Trophoblast cell (in vitro differentiated cells and primary cell): ENCODE data around the gene XXYLT1.

Source experiments
- DNase-seq, 2 donors: peaks; one replicate each; pipeline ENCODE4 v3.0.0-alpha.2; 2016
- H2AFZ ChIP-seq: 2 replicates; pipeline ENCODE4 v1.6.1; 2013; ENCODE audit warnings: low read length, moderate library complexity, mild to moderate bottlenecking; ENCODE audit not compliant: insufficient read depth, poor library complexity
- H2AK5ac ChIP-seq: 2 replicates; pipeline ENCODE4 v1.6.1; 2013; ENCODE audit warnings: mild to moderate bottlenecking, low read length
- H2BK120ac ChIP-seq: 2 replicates; pipeline ENCODE4 v1.6.1; 2013; ENCODE audit warnings: low read length, mild to moderate bottlenecking, moderate library complexity; ENCODE audit not compliant: insufficient read depth, poor library complexity
- H2BK12ac ChIP-seq: 2 replicates; pipeline ENCODE4 v1.6.1; 2013; ENCODE audit warnings: mild to moderate bottlenecking, low read length, moderate library complexity
- H2BK5ac ChIP-seq: 2 replicates; pipeline ENCODE4 v1.6.1; 2013; ENCODE audit warnings: low read length, low read depth, moderate library complexity, mild to moderate bottlenecking; ENCODE audit not compliant: poor library complexity
- H3K14ac ChIP-seq: 2 replicates; pipeline ENCODE4 v1.6.1; 2013; ENCODE audit warnings: mild to moderate bottlenecking, low read length
- H3K18ac ChIP-seq: 2 replicates; pipeline ENCODE4 v1.6.1; 2013; ENCODE audit warnings: mild to moderate bottlenecking, low read length
- H3K23ac ChIP-seq: 2 replicates; pipeline ENCODE4 v1.6.1; 2013; ENCODE audit warnings: low read length
- H3K27ac ChIP-seq: 2 replicates; pipeline ENCODE4 v1.5.1; 2013; ENCODE audit warnings: low read depth, mild to moderate bottlenecking, inconsistent platforms, low read length, moderate library complexity
- H3K27me3 ChIP-seq: 2 replicates; pipeline ENCODE4 v1.6.1; 2013; ENCODE audit warnings: inconsistent platforms, mild to moderate bottlenecking, low read length, moderate library complexity; ENCODE audit not compliant: insufficient read depth
- H3K36me3 ChIP-seq, 2 experiments: 1 replicate in 1 of 2; 2 replicates in 1 of 2; pipeline ENCODE4 v1.6.1; 2013; ENCODE audit warnings: low read length in 2 of 2, mild to moderate bottlenecking in 2 of 2, moderate library complexity in 1 of 2; ENCODE audit not compliant: insufficient read depth in 2 of 2, control insufficient read depth in 1 of 2
- H3K4ac ChIP-seq: 2 replicates; pipeline ENCODE4 v1.6.1; 2013; ENCODE audit warnings: low read depth, mild to moderate bottlenecking, low read length, moderate library complexity
- H3K4me1 ChIP-seq, 2 experiments: 1 replicate in 1 of 2; 2 replicates in 1 of 2; pipeline ENCODE4 v1.6.1; 2013; ENCODE audit warnings: low read length in 2 of 2, mild to moderate bottlenecking in 2 of 2, moderate library complexity in 1 of 2; ENCODE audit not compliant: insufficient read depth in 2 of 2, control insufficient read depth in 1 of 2
- H3K4me2 ChIP-seq: 2 replicates; pipeline ENCODE4 v1.6.1; 2013; ENCODE audit warnings: inconsistent platforms, mild to moderate bottlenecking, low read length, moderate library complexity
- H3K4me3 ChIP-seq: 2 replicates; pipeline ENCODE4 v1.5.1; 2013; ENCODE audit warnings: mild to moderate bottlenecking, low read depth, low read length, inconsistent platforms
- H3K79me1 ChIP-seq: one replicate; pipeline ENCODE4 v1.6.1; 2013; ENCODE audit warnings: low read length
- H3K79me2 ChIP-seq: 2 replicates; pipeline ENCODE4 v1.6.1; 2013; ENCODE audit warnings: low read length, mild to moderate bottlenecking; ENCODE audit not compliant: control insufficient read depth, insufficient read depth, poor library complexity
- H3K9ac ChIP-seq: 2 replicates; pipeline ENCODE4 v1.6.1; 2013; ENCODE audit warnings: mild to moderate bottlenecking, low read length
- H3K9me3 ChIP-seq: 2 replicates; pipeline ENCODE4 v1.6.1; 2013; ENCODE audit warnings: low read depth, mild to moderate bottlenecking, control low read depth, inconsistent platforms, low read length; ENCODE audit not compliant: insufficient read depth
- H4K12ac ChIP-seq: 2 replicates; pipeline ENCODE4 v1.6.1; 2013; ENCODE audit warnings: low read depth, mild to moderate bottlenecking, low read length, moderate library complexity
- H4K8ac ChIP-seq: 2 replicates; pipeline ENCODE4 v1.6.1; 2013; ENCODE audit warnings: low read depth, mild to moderate bottlenecking, low read length, moderate library complexity
- H4K91ac ChIP-seq: one replicate; pipeline ENCODE4 v1.6.1; 2013; ENCODE audit warnings: low read depth, mild to moderate bottlenecking, low read length, moderate library complexity
- WGBS: extraction: QIAGEN DNeasy Blood & Tissue Kit; methylation state at CpG from one replicate; pipeline ENCODE4 v1.1.7; 2013; ENCODE audit warnings: missing lambda C conversion rate; ENCODE audit not compliant: insufficient read length, insufficient coverage; ENCODE audit errors: extremely low coverage; 5-methylcytosine and 5-hydroxymethylcytosine counted together

XXYLT1 gene

DNA sequence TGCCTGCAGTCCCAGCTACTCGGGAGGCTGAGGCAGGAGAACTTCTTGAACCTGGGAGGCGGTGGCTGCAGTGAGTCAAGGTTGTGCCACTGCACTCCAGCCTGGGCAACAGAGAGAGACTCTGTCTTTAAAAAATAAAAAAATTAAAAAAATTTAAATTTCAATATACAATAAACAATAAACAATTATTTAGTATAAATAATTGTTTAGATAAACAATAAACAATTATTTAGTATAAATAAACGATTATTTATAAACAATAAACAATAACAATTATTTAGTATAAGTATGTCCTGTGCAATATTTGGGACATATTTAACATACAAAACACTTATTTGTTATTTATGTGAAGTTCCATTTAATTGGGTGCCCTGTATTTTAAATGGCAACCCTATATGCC is 119.6 kb downstream of the XXYLT1 start:
- no peak overlapping the region for H2BK120ac ChIP-seq
- no CpG with 5 or more reads among the region's 3 CpGs for WGBS
- no peaks in the 10 kb centered on the region for H3K27me3 ChIP-seq
- H4K8ac ChIP-seq = no peak overlapping the region
- no peak overlapping the region for H2AK5ac ChIP-seq
- no peak overlapping the region for H3K4me3 ChIP-seq
- H3K4me2 ChIP-seq = no peak overlapping the region
- H3K23ac ChIP-seq = no peak overlapping the region
- no peak overlapping the region for H2BK5ac ChIP-seq
- no peaks in the 10 kb centered on the region for H3K79me2 ChIP-seq
- no peaks in the 10 kb centered on the region for H3K9me3 ChIP-seq
- H3K36me3 ChIP-seq = no peaks in the 10 kb centered on the region
- H2AFZ ChIP-seq = no peak overlapping the region
- H3K27ac ChIP-seq = no peak overlapping the region
- H4K12ac ChIP-seq = no peak overlapping the region
- H2BK12ac ChIP-seq = no peak overlapping the region
- peaks cover 4 to 8% of the 10 kb centered on the region in 2 experiments for H3K4me1 ChIP-seq
- H3K14ac ChIP-seq = no peak overlapping the region
- no peak for DNase-seq
- H3K79me1 ChIP-seq = no peaks in the 10 kb centered on the region
- H3K9ac ChIP-seq = no peak overlapping the region
- H4K91ac ChIP-seq = no peak overlapping the region
- no peak overlapping the region for H3K4ac ChIP-seq
- no peak overlapping the region for H3K18ac ChIP-seq

DNA sequence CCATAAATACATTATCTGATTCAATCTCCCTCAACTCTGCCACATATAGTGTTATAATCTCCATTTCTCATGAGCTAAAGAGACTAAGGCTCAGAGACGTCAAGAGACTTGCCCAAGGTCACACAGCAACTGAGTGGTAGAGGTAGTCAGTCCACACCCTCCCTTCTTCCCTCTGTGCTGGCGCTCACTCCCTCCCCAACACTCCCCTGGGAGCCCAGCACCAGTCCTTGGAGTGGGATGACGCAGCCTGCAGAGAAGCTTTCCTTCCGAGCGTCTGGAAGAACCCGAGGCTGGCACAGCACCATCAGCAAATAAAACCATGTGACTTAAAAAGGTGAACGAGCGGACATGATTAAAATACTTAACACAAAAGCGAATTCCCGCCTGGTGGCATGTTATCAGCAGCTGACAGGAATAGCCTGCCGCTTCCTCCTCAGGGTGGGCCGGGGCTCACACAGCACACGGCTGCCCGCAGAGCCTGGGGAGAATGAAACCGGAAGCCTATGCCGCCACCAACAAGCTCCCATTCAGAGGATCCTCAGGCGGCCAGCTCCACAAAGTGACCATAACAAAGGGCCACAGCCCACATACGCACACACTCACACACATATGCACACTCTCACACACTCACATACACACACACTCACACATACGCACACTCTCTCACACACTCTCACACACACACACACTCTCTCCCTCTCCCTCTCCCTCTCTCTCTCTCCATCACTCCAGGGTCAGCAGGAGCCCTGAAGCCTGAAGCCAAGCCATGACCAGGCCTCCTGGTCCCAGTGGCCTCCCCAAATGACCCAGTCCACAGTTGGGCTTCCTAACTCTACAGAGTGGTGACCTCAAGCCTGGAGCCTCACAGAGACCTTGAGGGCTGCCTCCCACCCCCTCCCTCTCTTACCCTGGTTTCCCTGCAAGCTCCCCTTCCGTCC is 120.5 kb downstream of the XXYLT1 start:
- H3K79me1 ChIP-seq = no peaks in the 10 kb centered on the region
- no peak overlapping the region for H2BK12ac ChIP-seq
- H3K4me1 ChIP-seq = peaks cover 4 to 8% of the 10 kb centered on the region in 2 experiments
- H3K79me2 ChIP-seq = no peaks in the 10 kb centered on the region
- no peak overlapping the region for H4K12ac ChIP-seq
- no peak overlapping the region for H2BK120ac ChIP-seq
- no peak overlapping the region for H4K8ac ChIP-seq
- H3K4me3 ChIP-seq = no peak overlapping the region
- no peaks in the 10 kb centered on the region for H3K9me3 ChIP-seq
- H3K4ac ChIP-seq = no peak overlapping the region
- no peaks in the 10 kb centered on the region for H3K27me3 ChIP-seq
- no peak overlapping the region for H2BK5ac ChIP-seq
- H4K91ac ChIP-seq = no peak overlapping the region
- H3K14ac ChIP-seq = no peak overlapping the region
- H3K9ac ChIP-seq = no peak overlapping the region
- no peak overlapping the region for H3K4me2 ChIP-seq
- H2AK5ac ChIP-seq = no peak overlapping the region
- H3K27ac ChIP-seq = no peak overlapping the region
- no peak overlapping the region for H2AFZ ChIP-seq
- 83% methylated on average over 1 of the region's 20 CpGs for WGBS
- H3K18ac ChIP-seq = no peak overlapping the region
- H3K36me3 ChIP-seq = no peaks in the 10 kb centered on the region
- no peak for DNase-seq
- no peak overlapping the region for H3K23ac ChIP-seq

DNA sequence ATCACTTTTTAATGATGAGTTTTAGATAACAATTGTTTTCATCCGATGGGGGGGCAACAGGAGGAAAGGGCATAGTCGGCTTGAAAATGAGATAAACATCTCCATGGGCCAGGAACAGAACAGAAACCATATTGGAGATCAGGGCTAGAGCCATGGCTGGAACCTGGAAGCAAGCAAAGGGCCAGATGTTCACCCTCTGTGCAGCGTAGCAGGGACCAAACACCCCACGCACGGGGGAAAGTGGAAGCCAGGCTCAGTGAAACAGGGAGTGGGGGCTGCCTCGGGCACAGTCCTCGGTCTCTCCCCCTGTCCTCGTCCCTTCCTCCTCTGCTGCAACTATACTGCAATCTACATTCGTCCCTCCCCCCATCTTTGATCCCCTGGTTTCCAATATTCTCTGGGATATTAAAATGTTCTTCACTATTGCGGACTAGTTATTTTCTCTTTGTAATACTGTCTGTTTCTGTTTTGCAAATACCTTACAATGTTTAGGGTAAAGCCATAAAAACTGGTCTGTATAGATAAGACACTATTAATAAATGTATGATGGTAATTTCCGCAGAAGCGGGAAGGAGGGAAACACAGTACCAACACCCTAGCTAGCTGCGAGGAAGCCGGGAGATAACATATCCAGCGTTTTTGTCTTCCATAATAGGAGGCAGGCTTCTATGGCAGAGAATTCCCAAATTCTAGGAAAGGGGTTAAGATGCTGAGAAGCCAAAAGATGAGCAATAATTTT is 121.5 kb downstream of the XXYLT1 start:
- no peak overlapping the region for H2BK120ac ChIP-seq
- no peak overlapping the region for H3K4me3 ChIP-seq
- no peak overlapping the region for H2BK5ac ChIP-seq
- H3K4me1 ChIP-seq = peaks cover 0 to 8% of the 10 kb centered on the region in 2 experiments
- no peaks in the 10 kb centered on the region for H3K36me3 ChIP-seq
- H3K27me3 ChIP-seq = no peaks in the 10 kb centered on the region
- H4K91ac ChIP-seq = no peak overlapping the region
- H3K79me2 ChIP-seq = no peaks in the 10 kb centered on the region
- H2AK5ac ChIP-seq = no peak overlapping the region
- no peak overlapping the region for H3K27ac ChIP-seq
- H3K9ac ChIP-seq = no peak overlapping the region
- no peak overlapping the region for H3K4ac ChIP-seq
- H2AFZ ChIP-seq = no peak overlapping the region
- H3K4me2 ChIP-seq = no peak overlapping the region
- no peak overlapping the region for H3K23ac ChIP-seq
- H3K79me1 ChIP-seq = no peaks in the 10 kb centered on the region
- H3K14ac ChIP-seq = no peak overlapping the region
- no peak overlapping the region for H3K18ac ChIP-seq
- H4K8ac ChIP-seq = no peak overlapping the region
- no CpG with 5 or more reads among the region's 15 CpGs for WGBS
- no peak overlapping the region for H2BK12ac ChIP-seq
- no peak overlapping the region for H4K12ac ChIP-seq
- no peaks in the 10 kb centered on the region for H3K9me3 ChIP-seq
- no peak for DNase-seq

DNA sequence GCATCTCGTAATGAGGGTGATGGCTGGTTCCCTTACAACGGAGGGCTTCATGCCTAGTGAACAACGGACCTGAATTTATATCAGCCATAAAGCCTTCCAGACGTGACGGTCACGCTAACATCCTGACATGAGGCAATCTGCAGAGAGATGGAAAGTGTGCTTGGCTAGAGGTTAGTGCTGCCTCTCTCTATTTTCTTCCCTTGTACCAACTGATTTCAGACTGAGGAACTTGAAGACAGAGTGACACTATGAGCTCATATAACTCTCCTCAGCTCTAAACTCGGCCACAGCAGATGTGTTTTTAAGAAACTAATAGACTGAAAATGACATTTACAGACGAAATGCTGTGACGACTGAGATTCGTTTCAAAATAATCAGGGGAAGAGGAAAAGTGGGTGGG is 122.4 kb downstream of the XXYLT1 start:
- H3K79me1 ChIP-seq = no peaks in the 10 kb centered on the region
- no peak overlapping the region for H2BK12ac ChIP-seq
- H3K36me3 ChIP-seq = no peaks in the 10 kb centered on the region
- no peak overlapping the region for H2AK5ac ChIP-seq
- no peak overlapping the region for H2BK120ac ChIP-seq
- no peak overlapping the region for H3K18ac ChIP-seq
- H3K79me2 ChIP-seq = no peaks in the 10 kb centered on the region
- H3K9me3 ChIP-seq = no peaks in the 10 kb centered on the region
- H3K27me3 ChIP-seq = no peaks in the 10 kb centered on the region
- no peak overlapping the region for H4K12ac ChIP-seq
- H2AFZ ChIP-seq = no peak overlapping the region
- WGBS = no CpG with 5 or more reads among the region's 10 CpGs
- H3K9ac ChIP-seq = no peak overlapping the region
- H4K91ac ChIP-seq = no peak overlapping the region
- no peak overlapping the region for H3K4ac ChIP-seq
- H3K14ac ChIP-seq = no peak overlapping the region
- DNase-seq = no peak
- no peak overlapping the region for H4K8ac ChIP-seq
- H3K4me2 ChIP-seq = no peak overlapping the region
- peaks cover 0 to 8% of the 10 kb centered on the region in 2 experiments for H3K4me1 ChIP-seq
- no peak overlapping the region for H3K23ac ChIP-seq
- H3K4me3 ChIP-seq = no peak overlapping the region
- no peak overlapping the region for H3K27ac ChIP-seq
- H2BK5ac ChIP-seq = no peak overlapping the region
